HAP-1 (cell line): ENCODE results near the gene CD93.

Source experiments
- DNase-seq, 2 experiments: peaks; one replicate each; pipeline ENCODE4 v3.0.0-alpha.2; 2016 to 2020; ENCODE audit warnings: low spot score in 2 of 2
- H3K27me3 ChIP-seq: fragments of 250-450 bp; sonication (Bioruptor Pico); 2 replicates; pipeline ENCODE4 v1.5.1; 2020; ENCODE audit warnings: low read depth, mild to moderate bottlenecking, moderate library complexity
- H3K36me3 ChIP-seq: fragments of 250-450 bp; sonication (Bioruptor Pico); replicated peaks from 2 replicates; pipeline ENCODE4 v1.5.1; 2020; ENCODE audit warnings: mild to moderate bottlenecking
- H3K4me1 ChIP-seq: fragments of 250-450 bp; sonication (Bioruptor Pico); 2 replicates; pipeline ENCODE4 v1.5.1; 2020; ENCODE audit warnings: mild to moderate bottlenecking
- H3K4me3 ChIP-seq: fragments of 250-450 bp; sonication (Bioruptor Pico); 2 replicates; pipeline ENCODE4 v1.5.1; 2020; ENCODE audit warnings: mild to moderate bottlenecking, moderate library complexity
- H3K9me3 ChIP-seq: fragments of 250-450 bp; sonication (Bioruptor Pico); 2 replicates; pipeline ENCODE4 v1.5.1; 2020; ENCODE audit warnings: mild to moderate bottlenecking, moderate library complexity
- in situ Hi-C: fragments of 300-500 bp; cut with MboI; formaldehyde crosslinking; loops from 3 replicates; pipeline ENCODE4 v1.14.3; 2020; ENCODE audit warnings: low sequenced_read_pairs, inconsistent platforms, mixed read lengths

Gene CD93

GRCh38 chr20:23116311-23117089 lies 30.4 kb upstream of the CD93 start:
- in situ Hi-C loops: loop anchor here (25.0 kb wide), 1 partner anchor 104 kb away; no protein-coding TSS in a partner anchor
- DNase-seq: no peak
- no peaks in the 10 kb centered on the region for H3K27me3 ChIP-seq
- no peaks in the 10 kb centered on the region for H3K36me3 ChIP-seq
- no peak overlapping the region for H3K4me3 ChIP-seq
- H3K9me3 ChIP-seq: no peaks in the 10 kb centered on the region
- no peaks in the 10 kb centered on the region for H3K4me1 ChIP-seq

DNA sequence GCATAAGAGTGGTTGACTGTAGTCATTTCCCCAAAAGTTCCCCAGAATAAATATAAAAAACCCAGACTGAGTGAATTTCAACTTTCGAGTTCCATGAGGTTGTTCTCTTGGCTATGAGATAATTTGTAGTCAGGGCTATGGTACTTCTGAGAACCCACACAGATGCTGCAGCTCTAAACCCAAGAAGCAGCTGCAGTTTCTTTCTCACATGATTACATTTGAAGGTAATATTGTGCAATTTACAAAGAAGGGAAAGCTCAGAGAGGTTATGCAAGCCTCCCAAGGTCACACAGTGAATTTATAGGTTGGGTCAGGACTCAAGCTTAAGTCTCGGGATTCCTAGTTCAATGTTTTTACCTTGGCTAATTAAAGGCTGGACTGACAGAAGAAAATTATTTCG lies 29.7 kb upstream of the CD93 start:
- Histone ChIP-seq H3K9me3 (no peaks in the 10 kb centered on the region), H3K4me1 (no peaks in the 10 kb centered on the region), H3K36me3 (no peaks in the 10 kb centered on the region), H3K4me3 (no peak overlapping the region), H3K27me3 (no peaks in the 10 kb centered on the region)
- DNase-seq: no peak
- in situ Hi-C loops: loop anchor here (25.0 kb wide), 1 partner anchor 104 kb away; no protein-coding TSS in a partner anchor

- DNase-seq: no peak
- Histone ChIP-seq H3K4me1 (no peaks in the 10 kb centered on the region), H3K27me3 (no peaks in the 10 kb centered on the region), H3K36me3 (no peaks in the 10 kb centered on the region), H3K4me3 (no peak overlapping the region), H3K9me3 (no peaks in the 10 kb centered on the region)
- in situ Hi-C loops: loop anchor here (25.0 kb wide), 1 partner anchor 102 kb away; no protein-coding TSS in a partner anchor
These were observed 28.4 kb upstream of the CD93 start for GRCh38 chr20:23114448-23115082.

DNA sequence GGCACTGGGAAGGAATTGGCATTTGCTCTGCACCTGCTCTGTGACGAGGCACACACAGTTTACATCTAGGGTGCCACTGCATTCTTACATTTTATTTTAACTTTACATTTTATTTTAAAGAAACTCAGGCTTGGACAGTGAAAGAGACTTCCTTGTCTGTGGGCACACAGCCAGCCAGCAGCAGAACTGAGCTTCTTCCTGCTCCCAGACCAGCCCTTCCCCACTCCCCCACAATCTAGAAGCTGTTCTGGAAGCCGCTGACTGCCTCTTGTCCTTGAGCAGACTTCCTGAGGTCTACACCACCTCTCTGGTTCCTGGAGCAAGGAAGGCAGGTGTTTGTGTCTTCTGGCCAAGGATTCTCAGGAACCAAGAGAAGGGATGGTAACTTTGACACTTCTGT lies 27.9 kb upstream of the CD93 start:
- Histone ChIP-seq H3K27me3 (no peaks in the 10 kb centered on the region), H3K36me3 (no peaks in the 10 kb centered on the region), H3K4me1 (no peaks in the 10 kb centered on the region), H3K4me3 (no peak overlapping the region), H3K9me3 (no peaks in the 10 kb centered on the region)
- no peak for DNase-seq
- in situ Hi-C loops: loop anchor here (25.0 kb wide), 1 partner anchor 102 kb away; no protein-coding TSS in a partner anchor

DNA sequence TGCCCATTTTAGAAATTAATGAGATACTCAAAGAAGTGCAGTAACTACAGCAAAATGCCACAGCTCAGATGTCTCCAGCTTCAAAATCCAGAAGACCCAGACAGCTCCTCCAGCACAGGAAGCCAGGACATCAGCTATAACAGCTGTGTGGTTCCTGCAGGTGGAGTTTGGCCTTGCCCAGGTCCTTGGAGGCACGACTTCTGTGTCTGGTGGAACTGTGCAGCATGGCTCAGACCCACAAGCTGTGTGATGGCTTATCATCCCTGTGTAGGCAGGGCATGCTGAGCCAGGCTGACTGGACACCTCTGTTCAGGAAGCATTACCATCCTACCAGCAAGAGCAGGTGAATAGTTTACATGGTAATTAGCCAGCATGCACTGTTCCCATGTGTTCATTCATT lies 26.5 kb upstream of the CD93 start:
- no peaks in the 10 kb centered on the region for H3K9me3 ChIP-seq
- in situ Hi-C loops: loop anchor here (25.0 kb wide), 1 partner anchor 100 kb away; no protein-coding TSS in a partner anchor

DNA sequence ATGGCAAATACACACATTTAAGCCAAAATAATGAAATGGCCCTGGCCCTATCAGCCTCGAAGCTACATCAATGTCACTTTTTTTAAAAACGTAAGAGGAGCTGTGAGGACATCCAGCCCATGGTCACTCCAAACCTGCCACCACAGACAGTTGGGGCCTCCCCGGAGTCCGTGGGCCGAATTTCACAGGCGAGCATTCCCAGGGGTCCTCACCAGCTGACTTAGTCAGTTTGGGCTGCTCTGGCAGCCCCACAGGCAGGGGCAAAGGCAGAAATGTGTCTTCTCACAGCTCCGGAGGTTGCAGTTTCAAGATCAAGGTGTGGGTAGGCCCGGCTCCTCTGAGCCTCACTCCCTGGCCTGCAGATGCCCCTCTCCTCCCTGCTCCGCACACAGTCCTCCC lies 25.8 kb upstream of the CD93 start:
- H3K36me3 ChIP-seq: no peaks in the 10 kb centered on the region
- in situ Hi-C loops: loop anchor here (25.0 kb wide), 1 partner anchor 100 kb away; no protein-coding TSS in a partner anchor
- no peaks in the 10 kb centered on the region for H3K9me3 ChIP-seq
- no peaks in the 10 kb centered on the region for H3K27me3 ChIP-seq
- H3K4me1 ChIP-seq: no peaks in the 10 kb centered on the region
- H3K4me3 ChIP-seq: no peak overlapping the region
- no peak for DNase-seq

More for the DNA sequence above, 26.5 kb upstream of the CD93 start:
- H3K4me1 ChIP-seq: no peaks in the 10 kb centered on the region
- no peak overlapping the region for H3K4me3 ChIP-seq
- no peaks in the 10 kb centered on the region for H3K36me3 ChIP-seq
- no peaks in the 10 kb centered on the region for H3K27me3 ChIP-seq
- DNase-seq: no peak

DNA sequence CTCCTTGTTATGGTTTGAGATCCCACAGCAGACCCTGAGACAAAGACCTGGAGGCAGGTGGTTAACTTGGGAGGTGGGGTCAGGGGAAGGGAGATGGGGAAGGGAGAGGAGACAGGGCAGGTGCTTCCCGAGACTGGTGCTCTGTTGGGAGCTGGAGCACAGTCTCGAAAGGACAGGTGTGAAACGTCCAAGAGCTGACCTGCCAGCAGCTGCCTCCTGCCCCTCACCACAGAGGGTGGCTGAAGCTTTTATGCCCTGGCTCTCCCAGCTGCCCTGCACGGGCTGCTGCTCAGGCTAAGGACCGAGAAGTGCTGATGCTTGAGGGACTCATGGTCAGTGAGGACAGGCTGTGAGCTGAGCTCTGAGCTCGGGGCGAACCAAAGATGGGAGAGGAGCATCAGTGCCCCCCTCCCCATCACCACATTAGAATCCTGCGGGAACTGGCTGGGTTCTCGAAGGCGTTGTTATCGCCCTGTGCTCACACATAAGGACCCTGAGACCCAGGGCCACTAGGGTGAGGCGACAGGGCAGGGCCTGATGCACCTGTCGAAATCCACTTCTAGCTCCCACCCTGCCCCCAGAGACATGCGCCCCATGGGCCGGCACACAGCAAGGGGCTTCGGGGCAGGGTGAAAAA lies 25.3 kb upstream of the CD93 start:
- no peak for DNase-seq
- Histone ChIP-seq H3K9me3 (no peaks in the 10 kb centered on the region), H3K27me3 (no peaks in the 10 kb centered on the region), H3K4me3 (no peak overlapping the region), H3K36me3 (no peaks in the 10 kb centered on the region), H3K4me1 (no peaks in the 10 kb centered on the region)
- in situ Hi-C loops: loop anchor here (25.0 kb wide), 1 partner anchor 99 kb away; no protein-coding TSS in a partner anchor

DNA sequence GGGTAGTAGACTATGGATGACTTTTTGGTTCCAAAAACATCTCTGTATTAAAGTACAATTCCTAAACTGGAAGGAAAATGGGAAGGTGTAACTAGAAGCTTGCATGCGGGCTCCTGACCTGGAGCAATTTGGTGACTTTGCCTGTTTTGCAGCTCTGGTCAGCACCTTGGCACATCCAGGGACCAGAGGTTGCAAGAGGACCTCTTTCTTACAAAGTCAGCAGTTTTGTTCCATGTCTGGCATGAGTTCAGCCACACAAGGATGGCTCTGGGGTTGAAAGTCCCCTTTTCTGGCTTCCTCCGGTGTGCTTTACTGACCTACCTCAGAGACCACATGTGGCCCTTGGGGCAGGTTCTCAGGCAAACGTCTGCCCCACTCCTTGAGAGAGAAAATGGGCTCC lies 22.7 kb upstream of the CD93 start:
- Histone ChIP-seq H3K36me3 (no peaks in the 10 kb centered on the region), H3K9me3 (no peaks in the 10 kb centered on the region), H3K27me3 (no peaks in the 10 kb centered on the region), H3K4me3 (no peak overlapping the region), H3K4me1 (no peaks in the 10 kb centered on the region)
- no peak for DNase-seq
- in situ Hi-C loops: loop anchor here (25.0 kb wide), 1 partner anchor 97 kb away; no protein-coding TSS in a partner anchor

DNA sequence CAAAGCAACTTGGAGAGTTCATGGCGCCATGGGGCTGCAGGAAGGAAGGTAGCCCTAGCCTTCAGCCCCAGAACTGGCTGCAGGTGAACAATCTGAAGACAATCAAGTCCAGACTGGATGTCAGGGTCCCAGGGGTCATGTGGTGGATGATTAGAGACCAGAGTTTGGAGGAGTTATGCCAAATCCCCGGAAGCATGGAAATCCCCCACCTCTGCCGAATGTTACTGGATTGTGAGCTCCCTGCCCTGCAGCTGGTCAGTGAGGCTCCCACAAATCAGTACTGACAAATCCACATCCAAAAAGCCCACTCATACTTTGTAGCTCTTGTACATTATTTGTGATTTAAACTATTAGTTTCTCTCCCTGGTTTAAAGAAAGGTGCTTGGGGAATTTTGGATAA lies 21.3 kb upstream of the CD93 start:
- no peaks in the 10 kb centered on the region for H3K9me3 ChIP-seq
- in situ Hi-C loops: loop anchor here (25.0 kb wide), 1 partner anchor 95 kb away; no protein-coding TSS in a partner anchor
- H3K4me1 ChIP-seq: no peaks in the 10 kb centered on the region
- H3K27me3 ChIP-seq: no peaks in the 10 kb centered on the region
- H3K4me3 ChIP-seq: no peak overlapping the region
- H3K36me3 ChIP-seq: no peaks in the 10 kb centered on the region
- DNase-seq: no peak

DNA sequence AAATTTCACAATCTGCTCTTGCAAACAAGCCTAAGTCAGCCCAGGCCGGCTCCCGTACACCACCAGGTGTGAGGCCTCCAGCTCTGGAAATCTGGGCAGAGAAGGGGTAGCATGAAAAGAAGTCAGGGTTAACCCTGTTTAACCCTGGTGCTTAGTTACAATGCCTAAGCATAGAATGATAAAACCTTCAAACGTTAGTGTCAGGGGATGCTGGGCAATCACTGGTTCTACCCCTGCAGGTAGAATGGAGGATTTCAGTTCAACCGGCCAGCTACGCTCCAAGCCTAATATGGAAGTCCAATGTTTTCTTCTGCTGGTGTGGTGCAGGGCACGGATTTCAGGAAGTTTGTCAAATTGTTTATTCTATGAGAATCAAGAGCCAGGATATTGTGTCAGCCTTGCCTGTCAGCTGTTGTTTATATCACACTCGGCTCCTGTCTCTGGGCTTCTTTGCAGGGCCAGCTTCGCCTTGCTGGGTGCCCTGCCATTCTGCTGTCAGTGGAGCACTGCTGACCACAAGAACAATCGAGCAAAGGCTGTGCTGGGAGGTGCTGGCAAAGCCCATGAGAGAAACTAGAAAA lies 20.2 kb upstream of the CD93 start:
- H3K9me3 ChIP-seq: no peaks in the 10 kb centered on the region
- H3K27me3 ChIP-seq: no peaks in the 10 kb centered on the region
- in situ Hi-C loops: loop anchor here (25.0 kb wide), 1 partner anchor 94 kb away; no protein-coding TSS in a partner anchor
- H3K4me3 ChIP-seq: no peak overlapping the region
- no peaks in the 10 kb centered on the region for H3K36me3 ChIP-seq
- DNase-seq: no peak
- H3K4me1 ChIP-seq: no peaks in the 10 kb centered on the region

DNA sequence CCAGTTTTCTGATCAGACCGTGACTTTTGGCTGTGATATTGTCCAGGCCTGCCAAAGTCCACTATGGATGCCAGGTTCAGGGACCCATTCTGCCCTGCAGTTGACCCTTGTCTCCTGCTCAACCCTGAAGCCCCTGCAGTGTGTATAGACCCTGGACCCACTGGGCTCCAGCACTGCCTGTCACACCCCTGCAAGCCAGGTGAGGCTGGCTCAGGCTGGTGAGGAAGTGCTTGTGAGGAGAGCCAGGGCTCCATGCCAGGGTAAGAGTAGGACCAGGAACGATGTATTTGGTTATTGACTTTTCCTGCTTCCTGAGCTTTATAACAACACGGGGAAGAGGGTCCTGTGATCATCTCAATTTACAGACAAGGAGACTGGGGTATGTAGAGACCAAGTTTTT lies 19.1 kb upstream of the CD93 start:
- H3K4me1 ChIP-seq: no peaks in the 10 kb centered on the region
- in situ Hi-C loops: loop anchor here (25.0 kb wide), 1 partner anchor 93 kb away; no protein-coding TSS in a partner anchor
- no peak overlapping the region for H3K4me3 ChIP-seq
- DNase-seq: no peak
- H3K36me3 ChIP-seq: no peaks in the 10 kb centered on the region
- H3K9me3 ChIP-seq: no peaks in the 10 kb centered on the region
- no peaks in the 10 kb centered on the region for H3K27me3 ChIP-seq

DNA sequence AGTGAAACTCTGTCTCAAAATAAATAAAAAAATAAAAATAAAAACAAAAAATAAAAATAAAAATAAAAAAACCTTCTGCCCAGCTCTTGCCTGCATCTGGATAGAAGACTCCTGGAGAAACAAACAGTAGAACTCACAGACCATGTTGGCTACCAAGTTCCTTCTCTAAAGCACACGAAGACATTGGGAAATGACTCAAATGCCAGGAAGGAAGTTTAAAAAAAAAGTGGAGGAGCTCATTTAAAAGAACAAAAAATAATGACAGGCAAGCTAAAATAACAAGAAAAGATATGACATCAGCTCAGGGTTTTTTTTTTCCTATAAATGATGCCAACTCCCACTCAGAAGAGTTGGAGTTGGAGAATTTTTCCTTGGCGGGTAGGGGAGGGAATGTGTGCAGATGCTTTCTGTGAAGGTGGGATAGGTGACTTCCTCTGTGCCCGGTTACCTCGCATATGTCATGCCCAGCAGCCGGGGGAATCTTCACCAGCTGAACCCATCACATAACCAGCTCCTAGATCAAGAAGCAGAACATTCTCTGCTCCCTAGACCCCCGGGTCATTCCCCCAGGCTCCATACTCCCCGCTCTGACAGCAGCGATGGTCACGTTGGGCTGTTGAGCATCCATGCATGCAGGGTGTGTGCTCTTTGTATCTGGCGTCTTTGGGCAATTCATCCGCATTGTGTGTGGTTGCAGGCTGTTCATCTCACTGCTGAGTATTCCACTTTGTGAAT lies 17.3 kb upstream of the CD93 start:
- H3K9me3 ChIP-seq: no peaks in the 10 kb centered on the region
- in situ Hi-C loops: loop anchor here (25.0 kb wide), 1 partner anchor 91 kb away; no protein-coding TSS in a partner anchor
- DNase-seq: no peak
- H3K36me3 ChIP-seq: no peaks in the 10 kb centered on the region
- H3K4me1 ChIP-seq: no peaks in the 10 kb centered on the region
- H3K27me3 ChIP-seq: no peaks in the 10 kb centered on the region
- H3K4me3 ChIP-seq: no peak overlapping the region
